C4-2B (cell line): Measurements from ENCODE around the gene CXorf49.
"Not testable (repeated sequence)": the region's sequence is repeated elsewhere in the genome, so short reads cannot be mapped to it uniquely, and the experiment has no call there.

ENCODE experiments used
- ZFX ChIP-seq: fragments of 450-650 bp; IDR thresholded peaks from 2 replicates; pipeline ENCODE4 v1.6.1; 2017
- TF ChIP-seq, protein P1 (sequence below): fragments of 450-650 bp; conservative IDR thresholded peaks from 2 replicates; pipeline ENCODE4 v1.5.1; 2017; ENCODE audit warnings: mild to moderate bottlenecking

DNA sequence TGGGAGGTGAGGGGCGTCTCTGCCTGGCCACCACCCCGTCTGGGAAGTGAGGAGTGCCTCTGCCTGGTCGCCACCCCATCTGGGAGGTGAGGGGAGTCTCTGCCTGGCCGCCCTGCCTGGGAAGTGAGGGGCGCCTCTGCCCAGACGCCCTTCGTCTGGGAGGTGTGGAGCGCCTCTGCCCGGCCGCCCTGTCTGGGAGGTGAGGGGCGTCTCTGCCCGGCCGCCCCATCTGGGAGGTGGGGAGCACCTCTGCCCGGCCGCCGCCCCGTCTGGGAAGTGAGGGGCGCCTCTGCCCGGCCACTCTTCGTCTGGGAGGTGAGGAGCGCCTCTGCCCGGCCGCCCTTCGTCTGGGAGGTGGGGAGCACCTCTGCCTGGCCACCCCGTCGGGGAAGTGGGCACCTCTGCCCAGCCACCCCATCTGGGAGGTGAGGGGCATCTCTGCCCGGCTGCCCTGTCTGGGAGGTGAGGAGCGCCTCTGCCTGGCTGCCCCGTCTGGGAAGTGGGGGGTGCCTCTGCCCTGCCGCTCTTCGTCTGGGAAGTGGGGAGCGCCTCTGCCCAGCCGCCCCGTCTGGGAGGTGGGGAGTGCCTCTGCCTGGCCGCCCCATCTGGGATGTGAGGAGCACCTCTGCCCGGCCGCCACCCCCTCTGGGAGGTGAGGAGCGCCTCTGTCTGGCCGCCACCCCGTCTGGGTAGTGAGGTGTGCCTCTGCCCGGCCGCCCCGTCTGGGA, 41.9 kb downstream of the CXorf49 start:
- not testable (repeated sequence) for TF ChIP-seq ZFX
- TF ChIP-seq, protein P1, sequence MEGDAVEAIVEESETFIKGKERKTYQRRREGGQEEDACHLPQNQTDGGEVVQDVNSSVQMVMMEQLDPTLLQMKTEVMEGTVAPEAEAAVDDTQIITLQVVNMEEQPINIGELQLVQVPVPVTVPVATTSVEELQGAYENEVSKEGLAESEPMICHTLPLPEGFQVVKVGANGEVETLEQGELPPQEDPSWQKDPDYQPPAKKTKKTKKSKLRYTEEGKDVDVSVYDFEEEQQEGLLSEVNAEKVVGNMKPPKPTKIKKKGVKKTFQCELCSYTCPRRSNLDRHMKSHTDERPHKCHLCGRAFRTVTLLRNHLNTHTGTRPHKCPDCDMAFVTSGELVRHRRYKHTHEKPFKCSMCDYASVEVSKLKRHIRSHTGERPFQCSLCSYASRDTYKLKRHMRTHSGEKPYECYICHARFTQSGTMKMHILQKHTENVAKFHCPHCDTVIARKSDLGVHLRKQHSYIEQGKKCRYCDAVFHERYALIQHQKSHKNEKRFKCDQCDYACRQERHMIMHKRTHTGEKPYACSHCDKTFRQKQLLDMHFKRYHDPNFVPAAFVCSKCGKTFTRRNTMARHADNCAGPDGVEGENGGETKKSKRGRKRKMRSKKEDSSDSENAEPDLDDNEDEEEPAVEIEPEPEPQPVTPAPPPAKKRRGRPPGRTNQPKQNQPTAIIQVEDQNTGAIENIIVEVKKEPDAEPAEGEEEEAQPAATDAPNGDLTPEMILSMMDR = not testable (repeated sequence)
